Activated CD4-positive, CD25-positive, alpha-beta regulatory T cell treated with anti-CD3 and anti-CD28 coated beads, Interleukin-2, amount 50 U/mL, for 72 hours (primary cell): ENCODE data around the gene OR4F17.
"Not testable (repeated sequence)": the region's sequence is repeated elsewhere in the genome, so short reads cannot be mapped to it uniquely, and the experiment has no call there.

Experiments
- DNase-seq: peaks from one replicate; pipeline ENCODE4 v3.0.0; 2021

Gene OR4F17

GRCh38 chr19:106804-107203 lies at the start of gene OR4F17:
Gene OR4F17, plus strand, starts transcription at chr19:107104. Its CDS starts 3,575 bp downstream, at chr19:110679.
- not testable (repeated sequence) for DNase-seq

GRCh38 chr19:70793-71192 lies 36.1 kb upstream of the OR4F17 start:
- peak; percentile 49 for DNase-seq

- not testable (repeated sequence) for DNase-seq
These were observed 24.0 kb upstream of the OR4F17 start for GRCh38 chr19:82864-83263.

- DNase-seq: not testable (repeated sequence)
These were observed 23.3 kb upstream of the OR4F17 start for GRCh38 chr19:83626-84025.

- DNase-seq: not testable (repeated sequence)
These were observed 16.2 kb upstream of the OR4F17 start for GRCh38 chr19:90678-91077.

GRCh38 chr19:94794-95193 lies 12.1 kb upstream of the OR4F17 start:
- DNase-seq: not testable (repeated sequence)

- DNase-seq: not testable (repeated sequence)
These were observed 9.3 kb upstream of the OR4F17 start for GRCh38 chr19:97647-98046.

- DNase-seq: not testable (repeated sequence)
These were observed 13.7 kb downstream of the OR4F17 start for GRCh38 chr19:120443-121140.
